NOMO-1 treated with dmso at 0.1 percent for 144 hours (cell line): ENCODE data around the gene GALK1.

Source experiments
- DNase-seq: peaks from one replicate; lab custom pipeline; 2025; ENCODE audit not compliant: unreplicated experiment; lab: John Stamatoyannopoulos, UW

Gene GALK1

DNA sequence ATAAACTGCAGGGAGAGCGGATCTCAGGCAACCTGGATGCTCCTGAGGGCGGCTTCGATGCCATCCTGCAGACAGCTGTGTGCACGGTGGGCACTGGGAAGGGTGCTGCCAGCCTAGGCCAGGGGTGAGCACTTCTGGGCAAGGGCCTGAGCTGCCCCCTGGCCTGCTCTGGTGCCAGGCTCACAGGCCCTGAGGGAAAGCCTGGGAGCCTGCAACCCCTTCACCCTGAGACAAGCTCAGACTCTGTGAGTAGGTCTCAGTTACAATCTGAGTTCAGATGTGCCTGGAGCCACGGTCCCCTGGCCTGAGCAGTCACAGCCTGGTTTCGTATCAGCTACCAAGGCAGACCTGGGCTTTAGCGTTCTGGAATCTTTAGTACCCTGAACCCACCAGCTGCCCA lies 35.6 kb downstream of the GALK1 start:
- DNase-seq = no peak

DNA sequence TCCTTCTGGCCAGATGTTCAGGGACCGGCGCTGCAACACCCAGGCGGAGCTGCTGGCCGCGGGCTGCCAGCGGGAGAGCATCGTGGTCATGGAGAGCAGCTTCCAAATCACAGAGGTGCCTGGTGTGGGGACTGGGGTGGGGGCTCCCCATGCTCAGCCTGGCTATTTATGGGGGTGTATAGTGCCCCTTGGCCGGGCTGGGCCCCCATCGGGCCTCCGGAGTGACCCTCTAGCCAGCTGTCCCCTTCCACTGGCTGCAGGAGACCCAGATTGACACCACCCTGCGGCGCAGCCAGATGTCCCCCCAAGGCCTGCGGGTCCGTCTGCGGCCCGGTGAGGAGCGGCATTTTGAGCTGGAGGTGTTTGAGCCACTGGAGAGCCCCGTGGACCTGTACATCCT lies 37.6 kb downstream of the GALK1 start:
- DNase-seq = no peak

DNA sequence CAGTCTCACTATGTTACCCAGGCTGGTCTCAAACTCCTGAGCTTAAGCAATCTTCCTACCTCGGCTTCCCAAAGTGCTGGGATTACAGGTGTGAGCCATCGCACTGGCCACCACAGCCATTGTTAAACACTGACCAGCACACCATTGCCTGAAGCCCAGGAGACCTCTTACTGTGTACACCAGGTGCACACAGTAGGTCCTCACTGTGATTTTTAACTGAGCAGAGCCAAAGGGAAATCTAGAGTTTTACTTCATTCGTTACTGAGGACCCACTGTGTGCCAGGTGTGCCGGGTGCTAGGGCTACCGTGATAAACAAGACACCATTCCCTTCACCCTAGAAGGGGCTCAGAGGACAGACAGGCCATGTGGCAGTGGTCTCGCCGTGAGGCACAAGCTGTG lies 39.5 kb downstream of the GALK1 start:
- DNase-seq = no peak

DNA sequence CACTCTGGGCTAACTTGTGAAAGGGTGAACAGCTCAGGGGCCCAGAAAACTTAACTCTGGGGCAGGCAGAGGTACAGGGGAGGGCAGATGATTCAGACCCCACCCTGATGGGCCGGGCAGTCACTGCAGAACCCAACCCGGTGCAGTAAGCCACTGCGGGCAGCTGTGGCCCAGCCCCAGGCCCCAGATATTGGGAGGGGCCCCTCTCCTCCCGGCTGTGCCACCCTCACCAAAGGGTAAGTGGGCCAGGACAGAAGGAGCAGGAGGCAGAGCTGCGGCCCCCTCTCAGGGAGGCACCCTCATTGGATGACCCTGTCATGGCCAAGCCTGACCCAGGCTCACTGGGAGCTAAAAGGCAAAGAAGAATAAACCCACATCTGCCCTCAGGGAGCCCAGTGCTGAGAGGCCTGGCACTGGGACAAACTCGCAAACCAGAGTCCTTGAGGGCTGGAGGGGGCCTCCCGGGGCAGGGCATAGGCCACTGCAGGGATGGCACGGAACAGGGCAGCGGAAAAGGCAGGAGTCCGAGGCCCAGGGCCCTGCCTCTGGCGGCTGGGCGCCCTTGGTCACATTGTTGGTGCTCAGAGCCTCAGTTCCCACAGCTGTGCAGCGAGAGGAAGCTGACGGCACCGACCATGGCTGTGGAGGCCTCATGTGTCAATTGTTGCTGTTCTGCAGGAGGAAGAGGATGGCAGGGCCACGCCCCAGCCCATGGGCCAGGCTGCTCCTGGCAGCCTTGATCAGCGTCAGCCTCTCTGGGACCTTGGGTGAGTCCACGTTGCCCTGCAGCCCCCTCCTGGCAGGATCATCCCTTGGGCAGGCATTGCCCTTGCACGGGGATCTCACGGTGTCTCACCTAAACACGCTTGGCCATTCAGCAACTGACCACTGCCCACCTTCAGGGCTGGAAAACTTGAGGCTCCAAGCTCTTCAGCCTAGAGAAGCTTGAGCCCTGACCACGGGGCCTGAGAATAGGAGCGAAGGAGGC lies 40.7 kb downstream of the GALK1 start:
- DNase-seq = no peak

DNA sequence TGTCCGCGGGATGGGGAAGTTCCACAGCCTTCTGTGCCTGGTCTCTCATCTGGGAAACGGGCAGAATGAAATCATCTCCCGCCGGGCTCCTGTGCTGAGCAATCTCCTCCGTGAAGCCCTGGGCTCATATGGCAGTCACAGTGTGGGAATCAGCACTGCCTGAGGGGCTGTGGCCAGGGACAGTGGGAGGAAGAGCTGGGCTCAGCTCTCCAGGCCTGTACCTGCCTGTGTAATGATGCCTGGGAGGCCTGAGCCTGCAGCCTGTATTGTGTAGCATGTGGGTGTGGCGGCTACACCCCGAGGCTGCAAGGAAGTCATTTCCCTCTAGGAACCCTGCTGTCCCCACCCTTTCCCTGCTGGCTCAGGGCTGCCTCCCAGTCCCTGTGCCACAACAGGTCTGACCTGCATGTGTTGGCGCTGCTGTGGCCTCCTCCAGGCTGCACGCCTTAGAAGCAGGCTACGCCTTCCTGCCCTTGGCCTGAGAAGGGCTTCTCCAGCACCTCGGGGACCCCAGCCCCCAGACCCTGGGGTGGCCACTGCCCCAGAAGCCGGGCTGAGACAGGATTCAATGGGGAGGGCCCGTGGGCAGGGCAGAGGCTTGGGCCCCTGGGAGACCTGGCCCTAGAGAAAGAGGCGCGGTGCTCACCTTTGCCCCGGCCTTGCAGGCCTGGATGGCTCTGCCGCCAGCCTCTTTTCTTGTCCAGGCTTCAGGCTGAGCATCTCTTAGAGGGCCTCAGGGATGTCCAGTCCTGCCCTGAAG lies 41.6 kb downstream of the GALK1 start:
- no peak for DNase-seq

DNA sequence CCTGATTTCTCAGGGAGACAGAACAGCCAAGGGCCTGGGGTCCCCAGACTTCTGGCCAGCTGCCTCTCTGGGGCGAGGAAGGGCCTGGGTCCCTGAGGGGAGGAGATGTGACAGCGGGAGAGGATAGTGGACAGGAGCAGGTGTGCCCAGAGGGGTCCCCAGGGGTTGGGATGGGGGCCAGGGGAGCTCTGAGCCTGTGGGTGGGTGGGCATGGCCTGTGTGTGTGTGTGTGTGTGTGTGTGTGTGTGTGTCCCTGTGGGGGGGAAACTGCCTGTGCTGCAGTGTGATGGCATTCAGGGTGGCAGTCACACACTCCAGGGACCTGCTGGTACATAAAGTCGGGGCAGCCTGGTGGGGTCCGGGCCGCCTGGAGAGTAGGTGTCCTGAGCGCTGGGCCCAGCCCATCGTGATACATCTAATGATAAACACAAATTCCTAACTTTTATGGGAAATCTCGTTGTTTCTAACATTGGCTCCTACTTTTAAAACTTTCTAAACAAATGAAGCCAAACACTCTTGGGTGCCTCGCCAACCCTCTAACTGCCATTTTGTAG lies 42.4 kb downstream of the GALK1 start:
- no peak for DNase-seq

DNA sequence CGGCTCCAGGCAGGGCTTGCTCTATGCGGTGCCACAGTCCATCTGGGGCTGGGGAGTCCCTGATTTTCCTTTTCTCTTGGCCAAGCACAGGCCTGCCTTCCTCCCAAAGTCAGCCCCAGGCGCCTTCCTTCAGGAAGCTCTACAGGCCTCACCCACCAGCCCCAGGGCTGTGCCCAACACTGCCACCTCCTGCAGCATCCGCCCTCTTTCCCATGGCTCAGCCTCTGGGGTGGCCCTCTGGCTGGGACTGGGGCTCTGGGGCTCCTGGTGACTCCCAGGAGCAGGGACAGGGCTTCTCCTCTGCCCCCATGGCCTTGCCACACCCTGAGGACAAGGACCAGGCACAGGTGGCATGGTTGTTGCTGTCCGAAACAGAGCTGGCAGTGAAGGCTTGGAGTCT lies 42.9 kb downstream of the GALK1 start:
- DNase-seq = no peak

DNA sequence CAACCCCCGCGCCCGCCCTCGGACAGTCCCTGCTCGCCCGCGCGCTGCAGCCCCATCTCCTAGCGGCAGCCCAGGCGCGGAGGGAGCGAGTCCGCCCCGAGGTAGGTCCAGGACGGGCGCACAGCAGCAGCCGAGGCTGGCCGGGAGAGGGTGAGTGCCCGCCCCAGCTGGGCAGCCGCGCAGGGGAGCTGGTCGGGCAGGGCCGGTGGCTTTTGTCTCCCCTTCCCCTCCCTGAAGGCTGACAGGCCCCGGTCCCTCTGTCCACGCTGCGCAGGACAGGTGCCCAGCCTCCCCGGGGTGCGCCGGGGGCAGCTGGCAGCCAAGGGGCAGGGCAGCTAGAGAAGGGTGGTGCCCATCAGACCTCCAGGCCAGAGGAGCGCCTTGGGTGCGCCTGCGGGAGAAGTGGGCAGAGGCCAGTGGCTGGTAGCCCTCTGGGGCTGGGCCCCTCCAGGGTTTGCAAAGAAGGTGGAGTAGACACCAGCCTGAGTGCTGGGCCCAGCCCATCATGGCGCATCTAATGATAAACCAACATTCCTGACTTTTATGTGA lies 43.5 kb downstream of the GALK1 start:
- DNase-seq = no peak

DNA sequence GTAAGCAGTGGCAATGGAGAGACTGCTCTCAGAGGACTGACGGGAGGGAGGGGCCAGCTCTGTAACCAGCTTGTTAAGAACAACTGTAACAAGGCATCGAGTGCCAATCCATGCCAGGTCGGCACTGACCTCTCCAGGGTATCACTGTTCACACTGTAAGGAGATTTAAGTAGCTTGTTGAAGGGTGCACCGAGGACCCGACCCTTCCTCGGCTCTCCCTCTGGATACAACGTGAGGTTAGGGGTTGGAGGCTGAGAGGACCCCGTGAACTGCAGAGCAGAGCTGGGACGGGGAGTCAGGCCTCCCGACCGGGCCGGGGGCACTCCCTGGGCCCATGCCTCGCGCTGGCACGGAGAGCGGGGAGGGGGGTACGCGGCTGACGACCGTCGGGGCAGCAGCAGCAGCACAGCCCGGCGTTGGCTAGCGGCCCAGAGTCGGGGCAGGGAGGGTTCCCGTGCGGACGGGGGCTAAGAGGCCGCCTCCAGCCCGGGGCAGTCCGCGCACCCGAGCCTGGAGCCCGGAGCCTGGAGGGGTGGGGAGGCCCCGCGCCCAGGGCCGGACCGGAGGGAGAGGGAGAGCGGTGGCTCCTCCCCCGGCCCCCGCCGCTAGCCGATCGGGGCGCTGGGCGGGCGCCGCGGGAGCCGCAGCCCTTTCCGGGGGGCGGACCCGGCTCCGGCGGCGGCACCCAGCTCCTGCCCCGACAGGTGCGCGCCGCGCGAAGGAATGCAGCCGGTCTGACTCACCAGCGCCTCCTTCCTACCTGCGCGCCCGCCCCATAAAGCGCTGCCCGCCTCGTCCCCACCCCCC lies 44.1 kb downstream of the GALK1 start, which contains the start of gene ITGB4:
Gene ITGB4, plus strand, starts transcription at position 804 of the 807 bp plus-strand sequence. CDS start 3,245 bp downstream, outside the sequence.
- DNase-seq = no peak

DNA sequence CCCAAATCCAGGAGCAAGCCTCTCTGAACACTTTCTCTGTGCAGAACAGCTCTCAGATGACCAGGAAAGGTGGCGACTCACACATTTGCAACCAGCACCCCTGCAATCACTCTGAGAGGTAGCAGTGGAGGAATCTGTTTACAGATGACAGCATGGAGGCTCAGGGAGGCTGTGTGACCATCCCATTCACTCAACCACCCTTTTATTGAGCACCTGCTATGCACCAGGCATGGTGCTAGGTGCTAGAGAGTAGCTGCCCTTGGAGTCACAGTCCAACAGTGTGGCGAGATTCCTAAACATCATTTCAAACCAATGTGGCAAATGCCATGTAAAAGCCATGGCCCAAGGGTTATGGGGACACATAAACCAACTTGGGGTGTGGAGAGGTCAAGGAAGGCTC lies 45.3 kb downstream of the GALK1 start:
- DNase-seq = no peak

DNA sequence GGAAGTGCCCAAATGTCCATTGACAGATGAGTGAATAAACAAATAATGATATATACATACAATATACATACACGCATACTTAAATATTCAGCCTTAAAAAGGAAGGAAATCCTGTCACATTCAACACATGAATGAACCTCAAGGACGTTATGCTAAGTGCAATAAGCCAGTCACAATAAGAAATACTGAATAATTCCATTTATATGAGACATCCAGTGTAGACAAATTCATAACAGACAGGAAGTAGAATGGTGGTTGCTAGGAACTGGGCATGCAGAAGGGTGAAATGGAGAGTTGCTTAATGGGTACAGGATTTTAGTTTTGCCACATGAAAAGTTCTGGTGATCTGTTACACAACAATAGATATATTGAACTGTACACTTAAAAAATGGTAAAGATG lies 52.5 kb downstream of the GALK1 start:
- DNase-seq = no peak
